T-helper 2 cell (primary cell): Measurements from ENCODE around the gene ZNF700.
"Not testable (repeated sequence)": the region's sequence is repeated elsewhere in the genome, so short reads cannot be mapped to it uniquely, and the experiment has no call there.

Experiments used
- DNase-seq, 5 experiments: peaks; one replicate each; pipeline versions ENCODE4 v3.0.0 to v3.0.0-alpha.2; 2012 to 2022
- total RNA-seq, 2 donors: gene quantifications; one replicate each; lab custom pipeline; 2026; lab: John Stamatoyannopoulos, UW

Gene ZNF700
- 20.1 to 21.5 reads per million in 2 donors for total RNA-seq

DNA sequence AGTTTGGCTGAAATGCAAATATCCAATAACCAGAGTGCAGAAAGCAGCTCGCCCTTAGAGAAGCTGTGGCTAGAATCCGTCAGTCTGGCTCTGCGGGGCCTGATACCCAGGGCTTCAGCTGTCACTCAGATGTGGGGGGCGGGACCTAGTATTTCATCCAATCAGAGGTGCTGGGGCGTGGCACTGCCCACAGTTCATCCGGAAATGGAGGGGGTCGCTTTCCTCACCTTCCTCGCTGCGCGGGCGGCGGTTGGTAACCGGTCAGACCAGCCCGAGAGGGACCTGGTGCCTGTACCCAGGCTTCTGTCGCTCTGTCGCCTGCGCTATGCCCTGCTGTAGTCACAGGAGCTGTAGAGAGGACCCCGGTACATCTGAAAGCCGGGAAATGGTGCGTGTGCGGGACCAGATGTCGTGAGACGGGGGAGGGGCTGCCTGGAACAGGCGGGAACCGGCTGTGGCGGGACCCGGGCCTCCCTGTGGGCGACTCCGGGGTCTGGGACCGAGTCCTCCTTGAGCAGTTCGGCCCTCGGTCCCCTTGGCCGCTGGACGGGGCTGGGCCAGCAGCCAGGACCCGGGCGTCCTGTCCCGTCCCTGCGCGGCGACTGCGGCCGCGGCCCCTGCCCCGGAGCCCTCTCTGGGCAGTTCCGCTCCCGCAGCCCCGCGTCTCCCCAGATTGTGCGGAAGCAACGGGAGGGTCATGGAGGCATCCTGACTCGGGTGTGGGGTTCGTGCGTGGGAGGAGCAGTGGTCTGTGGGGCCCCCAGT, at the start of gene ZNF700:
ZNF700 (plus strand) TSS at position 222 of the 765 bp plus-strand sequence; CDS start at position 326, 104 bp downstream.
- peak; percentile 64 to 96 (median 87) for DNase-seq

- DNase-seq = peak in 3 of 5 experiments; percentile 9 to 26 (median 24)
These were observed 45.1 kb upstream of the ZNF700 start for GRCh38 chr19:11879687-11880266.

DNA sequence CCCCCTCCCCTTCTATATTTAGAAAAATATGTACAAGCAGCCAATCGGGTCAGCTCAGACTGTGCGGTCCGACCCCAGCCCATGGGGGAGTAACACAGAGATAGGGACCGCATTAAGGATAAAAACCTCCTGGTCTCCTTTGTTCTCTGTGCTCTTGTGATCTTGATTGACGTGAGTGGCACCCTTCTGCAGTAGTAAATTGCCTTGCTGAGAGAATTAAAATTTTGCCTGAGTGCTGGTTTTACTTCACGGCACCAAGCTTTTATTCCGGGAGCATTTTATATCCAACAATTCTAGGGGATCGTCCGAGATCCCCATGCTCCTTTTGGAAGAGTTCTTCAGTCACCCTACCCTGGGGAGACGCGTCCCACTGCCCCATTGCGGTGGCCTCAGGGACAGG, 44.3 kb upstream of the ZNF700 start:
- DNase-seq = no peak

DNA sequence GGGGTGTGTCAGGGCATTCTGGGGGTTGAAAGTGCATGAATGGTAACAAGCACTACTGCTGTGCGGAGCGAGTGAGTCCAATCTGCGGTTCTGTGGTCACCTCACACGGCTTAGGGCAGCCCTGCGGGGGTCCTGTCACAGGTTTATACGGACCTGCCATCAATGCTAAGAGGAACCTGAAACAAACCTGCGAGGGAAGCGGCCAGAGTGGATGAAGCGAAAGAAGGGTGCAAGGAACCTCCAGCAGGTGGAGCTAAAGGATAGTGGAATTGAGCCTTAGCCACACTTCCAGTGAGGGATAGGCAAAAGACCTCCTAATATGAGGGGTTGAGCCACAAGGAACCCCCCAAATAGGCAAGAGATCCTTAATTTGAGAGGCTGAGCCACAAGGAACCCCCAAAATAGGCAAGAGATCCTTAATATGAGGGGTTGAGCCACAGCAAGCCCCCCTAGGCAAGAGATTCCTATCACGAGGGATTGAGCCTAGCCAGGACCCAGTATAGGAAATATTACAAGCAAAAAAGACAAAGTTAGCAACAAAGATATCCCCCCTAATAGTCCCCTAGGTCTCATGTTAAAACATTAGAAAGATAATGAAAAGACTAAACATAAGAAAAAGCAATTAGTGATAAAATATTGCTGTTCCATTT, 43.6 kb upstream of the ZNF700 start:
- DNase-seq = peak in 4 of 5 experiments; percentile 18 to 55 (median 30)

DNA sequence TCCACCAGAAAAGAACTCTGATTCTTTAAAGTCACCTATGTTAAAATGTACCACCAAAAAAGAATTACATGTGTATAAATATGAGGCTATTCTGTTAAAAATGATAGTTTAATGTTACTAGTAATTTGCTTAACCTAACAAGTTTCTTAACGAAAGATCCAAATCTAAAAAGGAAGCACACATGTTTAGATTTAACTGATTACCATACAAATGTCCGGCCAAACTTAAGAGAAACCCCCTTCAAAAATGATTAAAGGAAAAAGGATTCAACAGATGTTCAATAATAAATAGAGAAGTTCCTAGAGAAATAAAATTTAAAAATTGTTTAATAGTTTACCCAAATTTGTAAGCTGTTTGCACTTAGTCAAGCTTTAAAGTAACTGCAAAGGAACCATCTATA, 42.3 kb upstream of the ZNF700 start:
- no peak for DNase-seq

DNA sequence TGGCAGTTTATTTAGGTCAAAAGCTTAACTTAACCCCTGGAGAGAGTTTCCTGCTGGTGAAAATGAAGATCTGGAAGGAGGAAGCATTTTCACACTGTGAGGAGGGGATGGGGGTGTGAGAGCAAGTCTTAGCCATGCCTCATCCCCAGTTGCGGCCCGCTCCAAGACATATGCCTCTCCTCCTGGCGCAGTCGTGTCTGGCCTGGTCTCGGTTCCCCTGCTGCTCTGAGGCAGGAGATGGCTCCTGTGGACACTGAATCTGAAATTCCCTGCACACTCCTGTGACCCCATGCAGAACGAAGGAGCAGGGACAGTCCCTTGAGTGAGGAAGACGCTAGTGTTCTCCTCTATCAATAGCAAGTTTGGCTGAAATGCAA, 37.7 kb upstream of the ZNF700 start:
- DNase-seq = no peak

- DNase-seq = peak; percentile 10 to 45 (median 29)
These were observed 37.0 kb upstream of the ZNF700 start, which contains the start of gene ZNF69 for GRCh38 chr19:11887611-11888531. TSS of gene ZNF69 (plus strand) at chr19:11887782. CDS start at chr19:11887924, 142 bp downstream.

DNA sequence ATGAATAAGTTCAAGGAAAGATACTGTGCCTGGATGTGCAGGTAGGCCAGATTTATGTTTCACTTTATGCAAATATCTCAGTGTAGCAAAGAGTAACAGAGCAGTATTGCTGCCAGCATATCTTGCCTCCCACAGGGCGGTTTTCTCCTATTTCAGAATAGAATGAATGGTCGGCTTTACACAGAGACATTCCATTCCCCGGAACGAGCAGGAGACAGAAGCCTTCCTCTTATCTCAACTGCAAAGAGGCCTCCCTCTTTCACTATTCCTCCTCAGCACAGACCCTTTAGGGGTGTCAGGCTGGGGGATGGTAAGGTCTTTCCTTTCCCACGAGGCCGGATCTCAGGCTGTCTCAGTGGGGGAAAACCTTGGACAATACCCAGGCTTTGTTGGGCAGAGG, 35.0 kb upstream of the ZNF700 start:
- not testable (repeated sequence) for DNase-seq

DNA sequence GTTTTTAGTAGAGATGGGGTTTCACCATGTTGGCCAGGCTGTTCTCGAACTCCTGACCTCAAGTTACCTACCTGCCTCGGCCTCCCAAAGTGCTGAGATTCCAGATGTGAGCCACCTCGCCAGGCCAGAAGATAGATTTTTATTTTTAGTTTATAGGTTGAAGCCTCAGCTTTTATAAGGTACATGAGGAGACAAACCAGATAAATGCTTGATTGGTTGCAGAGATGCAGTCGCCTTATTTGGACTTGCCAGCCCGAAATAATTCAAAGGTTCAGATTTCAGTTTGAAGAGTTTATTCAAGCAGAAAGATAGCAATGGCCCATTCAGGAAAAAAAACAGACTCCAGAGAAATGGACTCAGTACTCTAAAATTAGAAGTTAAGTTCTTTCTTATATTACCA, 34.3 kb upstream of the ZNF700 start:
- DNase-seq = no peak

DNA sequence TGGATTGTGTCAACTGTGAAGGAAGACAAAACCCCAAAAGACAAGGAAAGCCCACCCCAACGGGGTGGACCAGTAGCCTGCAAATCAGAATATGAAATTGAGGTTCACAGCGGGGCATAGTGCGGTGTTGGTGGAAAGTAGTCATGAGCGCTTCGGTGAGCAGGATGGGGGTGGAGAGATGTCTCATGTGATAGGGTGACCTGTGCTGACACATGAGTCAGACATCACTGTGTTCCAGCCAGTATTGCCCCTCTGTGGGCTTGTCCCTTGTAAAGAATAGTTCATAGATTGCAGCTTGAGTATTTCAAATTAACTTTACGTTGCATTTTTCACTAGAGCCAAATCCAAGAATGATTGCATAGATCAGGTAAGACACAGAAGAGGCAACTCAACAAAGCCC, 30.1 kb upstream of the ZNF700 start:
- no peak for DNase-seq

- no peak for DNase-seq
These were observed 22.7 kb upstream of the ZNF700 start for GRCh38 chr19:11902228-11902627.

- no peak for DNase-seq
These were observed 19.0 kb upstream of the ZNF700 start for GRCh38 chr19:11905928-11906327.

DNA sequence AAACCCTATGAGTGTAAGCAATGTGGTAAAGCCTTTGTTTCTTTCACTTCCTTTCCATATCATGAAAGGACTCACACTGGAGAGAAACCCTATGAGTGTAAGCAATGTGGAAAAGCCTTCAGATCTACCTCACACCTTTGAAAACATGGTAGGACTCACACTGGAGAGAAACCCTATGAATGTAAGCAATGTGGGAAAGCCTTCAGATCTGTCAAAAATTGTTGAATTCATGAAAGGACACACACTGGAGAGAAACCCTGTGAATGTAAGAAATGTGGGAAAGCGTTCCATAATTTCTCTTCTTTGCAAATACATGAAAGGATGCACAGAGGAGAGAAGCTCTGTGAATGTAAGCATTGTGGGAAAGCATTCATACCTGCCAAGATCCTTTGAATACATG, 13.0 kb upstream of the ZNF700 start:
- DNase-seq = not testable (repeated sequence)

- DNase-seq = not testable (repeated sequence)
These were observed 10.4 kb upstream of the ZNF700 start for GRCh38 chr19:11914417-11915051.

DNA sequence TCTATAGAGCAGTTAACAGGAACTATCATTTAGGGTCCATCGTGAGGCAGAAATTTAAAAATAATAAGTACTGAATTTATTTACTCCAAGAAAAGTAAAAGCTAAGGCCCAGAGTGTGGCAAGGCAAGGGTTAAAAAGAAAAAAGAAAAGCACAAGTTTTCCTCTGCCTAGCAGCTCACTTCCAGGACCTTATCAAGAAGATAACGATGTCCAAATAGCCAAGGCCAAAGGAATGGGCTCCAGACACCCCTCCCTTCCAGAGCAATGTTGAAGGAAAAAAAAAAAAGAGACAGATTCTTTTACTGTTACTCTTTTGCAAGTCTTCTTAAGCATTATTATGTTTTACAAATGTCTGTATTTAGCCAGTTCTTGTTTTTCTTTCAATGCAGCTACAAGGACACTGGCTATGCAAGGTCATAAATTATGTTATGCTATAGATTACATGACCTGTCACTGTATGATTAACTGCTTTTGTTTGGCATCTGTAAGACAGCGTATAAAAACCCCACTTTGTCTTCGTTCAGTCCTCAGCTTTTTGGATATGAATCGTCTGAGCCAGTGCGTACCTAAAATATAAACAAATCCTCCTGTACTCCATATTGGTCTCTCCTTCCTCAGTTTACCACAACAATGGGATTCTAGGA, 2.9 kb upstream of the ZNF700 start:
- DNase-seq = no peak

DNA sequence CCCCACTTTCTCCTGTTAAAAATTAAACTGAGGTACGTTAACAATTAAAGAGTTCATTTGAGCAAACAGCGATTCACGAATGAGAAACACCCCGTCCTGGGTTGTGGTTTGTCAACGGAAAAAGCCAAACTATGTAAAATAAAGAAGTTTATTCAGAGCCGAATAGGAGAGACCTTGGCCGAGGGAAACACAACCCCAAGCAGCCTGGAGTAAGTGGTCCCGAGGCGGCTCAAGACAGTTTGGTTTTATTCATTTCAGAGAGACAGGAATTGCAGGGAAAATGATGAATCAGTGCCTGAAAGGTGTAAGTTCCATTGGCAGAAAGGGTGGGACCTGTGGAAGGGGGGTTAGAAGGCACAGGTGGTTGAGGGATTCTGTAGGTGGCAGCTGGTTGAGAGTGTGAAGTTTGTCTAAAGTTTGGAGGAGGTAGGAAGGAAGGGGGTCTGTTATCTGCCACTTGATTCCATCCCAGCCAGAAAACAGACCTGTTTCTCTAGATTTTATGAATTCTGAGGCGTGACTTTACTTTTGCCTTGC, 812 bp downstream of the ZNF700 start:
- DNase-seq = not testable (repeated sequence)

DNA sequence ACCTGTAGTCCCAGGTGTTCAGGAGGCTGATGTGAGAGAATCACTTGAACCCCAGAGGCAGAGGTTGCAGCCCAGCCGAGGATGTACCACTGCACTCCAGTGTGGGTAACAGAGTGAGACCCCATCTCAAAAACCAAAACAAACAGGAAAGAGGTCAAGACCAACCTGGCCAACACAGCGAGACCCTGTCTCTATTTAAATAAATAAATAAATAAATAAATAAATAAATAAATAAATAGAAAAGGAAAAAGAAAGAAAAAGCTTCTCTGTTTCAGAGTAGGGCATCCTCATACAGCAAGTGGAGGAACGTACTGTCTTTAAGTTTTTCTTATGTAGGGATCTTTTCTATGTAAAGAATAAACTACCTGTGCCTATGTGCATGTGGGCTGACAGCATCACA, 2.3 kb downstream of the ZNF700 start:
- no peak for DNase-seq

DNA sequence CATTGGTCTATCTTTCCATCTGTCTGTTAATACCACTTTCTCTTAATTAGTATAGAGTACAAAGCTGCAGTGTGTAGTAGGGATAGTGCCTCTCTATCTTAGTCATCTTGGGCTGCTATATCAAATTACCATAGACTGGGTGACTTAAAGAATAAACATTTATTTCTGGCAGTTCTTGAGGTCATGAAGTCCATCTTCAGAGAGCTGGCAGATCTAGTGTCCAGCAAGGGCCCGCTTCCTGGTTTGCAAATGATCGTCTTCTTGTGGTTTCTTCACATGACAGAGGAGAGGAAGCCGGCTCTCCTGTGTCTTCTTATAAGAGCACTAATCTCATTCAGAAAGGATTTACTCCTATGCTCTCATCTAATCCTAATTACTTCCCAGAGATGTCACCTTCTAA, 6.1 kb downstream of the ZNF700 start:
- DNase-seq = no peak

DNA sequence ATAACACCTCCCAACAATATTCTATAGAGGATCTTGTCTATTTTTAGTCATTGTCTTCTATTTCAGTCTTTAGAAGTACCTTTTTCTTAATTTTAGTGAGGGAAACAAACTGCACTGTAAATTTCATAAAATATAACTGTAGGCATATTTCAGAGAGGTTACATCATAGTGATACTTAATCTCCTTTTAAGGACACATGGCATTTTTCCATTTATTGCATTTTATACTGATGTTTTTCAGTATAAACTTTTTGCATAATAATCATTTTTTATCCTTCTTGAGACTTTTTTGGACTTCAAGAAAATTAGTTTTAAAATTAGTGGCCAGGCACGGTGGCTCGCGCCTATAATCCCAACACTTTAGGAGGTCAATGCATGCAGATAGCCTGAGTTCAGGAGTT, 6.6 kb downstream of the ZNF700 start:
- DNase-seq = no peak

DNA sequence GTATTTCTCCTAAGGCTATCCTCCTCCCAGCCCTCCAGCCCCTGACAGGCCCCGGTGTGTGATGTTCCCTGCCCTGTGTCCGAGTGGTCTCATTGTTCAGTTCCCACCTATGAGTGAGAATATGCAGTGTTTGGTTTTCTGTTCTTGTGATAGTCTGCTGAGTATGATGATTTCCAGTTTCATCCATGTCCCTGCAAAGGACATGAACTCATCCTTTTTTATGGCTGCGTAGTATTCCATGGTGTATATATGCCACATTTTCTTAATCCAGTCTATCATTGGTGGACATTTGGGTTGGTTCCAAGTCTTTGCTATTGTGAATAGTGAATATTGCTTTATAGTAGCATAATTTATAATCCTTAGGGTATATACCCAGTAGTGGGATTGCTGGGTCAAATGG, 10.9 kb downstream of the ZNF700 start:
- not testable (repeated sequence) for DNase-seq

DNA sequence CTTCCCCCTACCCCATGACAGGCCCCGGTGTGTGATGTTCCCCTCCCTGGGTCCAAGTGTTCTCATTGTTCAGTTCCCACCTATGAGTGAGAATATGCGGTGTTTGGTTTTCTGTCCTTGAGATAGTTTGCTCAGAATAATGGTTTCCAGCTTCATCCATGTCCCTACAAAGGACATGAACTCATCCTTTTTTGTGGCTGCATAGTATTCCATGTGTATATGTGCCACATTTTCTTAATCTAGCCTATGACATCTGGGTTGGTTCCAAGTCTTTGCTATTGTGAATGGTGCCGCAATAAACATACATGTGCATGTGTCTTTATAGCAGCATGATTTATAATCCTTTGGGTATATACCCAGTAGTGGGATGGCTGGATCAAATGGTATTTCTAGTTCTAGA, 13.5 kb downstream of the ZNF700 start:
- DNase-seq = not testable (repeated sequence)
